NCI-H82 (cell line): ENCODE results near the gene TM2D3.

ENCODE experiments used
- DNase-seq: peaks from one replicate; lab custom pipeline; 2025; lab: John Stamatoyannopoulos, UW

Gene TM2D3, protein sequence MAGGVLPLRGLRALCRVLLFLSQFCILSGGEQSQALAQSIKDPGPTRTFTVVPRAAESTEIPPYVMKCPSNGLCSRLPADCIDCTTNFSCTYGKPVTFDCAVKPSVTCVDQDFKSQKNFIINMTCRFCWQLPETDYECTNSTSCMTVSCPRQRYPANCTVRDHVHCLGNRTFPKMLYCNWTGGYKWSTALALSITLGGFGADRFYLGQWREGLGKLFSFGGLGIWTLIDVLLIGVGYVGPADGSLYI

DNA sequence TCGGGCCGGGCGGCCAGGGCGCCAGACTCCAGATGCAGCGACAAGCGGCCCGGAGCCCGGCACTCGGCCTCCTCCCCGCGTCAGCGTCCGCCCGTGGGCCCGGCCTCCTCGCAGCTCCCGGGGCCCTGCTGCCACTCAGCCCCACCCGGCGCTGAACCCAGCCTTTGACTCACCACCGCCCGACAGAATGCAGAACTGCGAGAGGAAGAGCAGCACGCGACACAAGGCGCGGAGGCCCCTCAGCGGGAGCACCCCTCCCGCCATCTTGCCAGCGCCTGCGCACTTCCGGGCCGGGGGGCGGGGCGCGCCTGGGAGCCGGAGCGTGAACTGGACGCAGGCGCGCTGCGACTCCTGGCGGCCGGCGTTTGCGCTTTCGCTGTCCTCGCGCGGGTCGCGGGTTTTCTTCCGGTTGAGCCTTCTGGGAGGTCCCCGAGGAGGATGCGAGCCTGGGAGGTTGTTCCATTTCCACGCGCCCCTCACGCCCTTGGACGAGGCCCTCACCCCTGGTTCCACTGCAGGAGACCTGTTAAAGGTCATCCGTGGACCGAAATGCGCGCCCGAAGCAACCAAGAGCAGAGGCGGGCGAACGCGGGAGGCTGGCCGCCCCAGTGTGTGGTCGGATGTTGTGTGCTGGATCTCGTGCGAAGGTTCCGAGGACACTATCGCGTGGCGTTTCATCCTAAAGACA lies at the start of gene TM2D3:
TM2D3 (minus strand) TSS at position 284 of the 688 bp plus-strand sequence; CDS start at position 264, 20 bp downstream.
- DNase-seq, result peak; percentile 94

DNA sequence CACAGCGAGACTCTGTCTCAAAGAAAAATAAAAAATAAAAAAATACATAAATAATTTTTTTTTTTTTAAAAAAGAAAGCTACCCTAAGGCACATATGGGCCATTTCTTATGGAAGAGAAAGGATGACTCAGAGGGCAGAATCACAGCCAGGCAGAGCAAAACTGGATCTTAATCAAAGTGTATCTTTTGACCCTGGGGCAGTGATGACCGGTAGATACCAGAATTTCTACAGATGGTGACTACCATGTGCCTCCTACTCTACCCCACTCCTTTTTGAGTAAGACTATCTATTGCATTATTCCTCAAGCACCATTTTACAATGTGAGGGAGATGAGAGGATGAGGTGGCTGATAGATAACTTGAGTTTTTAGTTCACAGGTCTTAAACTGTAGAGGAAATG lies 46.1 kb upstream of the TM2D3 start:
- DNase-seq, result no peak

DNA sequence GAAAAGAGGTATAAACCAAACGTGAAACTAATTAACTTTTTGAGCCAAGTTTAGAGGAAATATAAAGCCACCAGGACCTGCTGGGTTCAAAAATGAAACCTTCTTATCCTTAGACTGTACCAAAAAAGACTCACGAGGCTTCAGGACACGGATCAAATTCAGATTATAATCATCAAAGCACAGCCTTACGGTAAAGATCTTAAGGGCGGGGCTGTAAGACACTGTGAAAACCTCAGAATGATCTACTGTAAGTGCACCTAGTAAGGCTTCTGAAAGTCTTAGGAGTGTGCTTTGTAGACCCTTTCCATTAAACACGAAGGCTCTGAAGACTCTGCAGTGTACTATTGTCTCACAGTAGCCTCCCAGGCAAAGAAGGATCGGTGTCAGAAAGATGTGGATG lies 45.3 kb upstream of the TM2D3 start:
- DNase-seq, result no peak

DNA sequence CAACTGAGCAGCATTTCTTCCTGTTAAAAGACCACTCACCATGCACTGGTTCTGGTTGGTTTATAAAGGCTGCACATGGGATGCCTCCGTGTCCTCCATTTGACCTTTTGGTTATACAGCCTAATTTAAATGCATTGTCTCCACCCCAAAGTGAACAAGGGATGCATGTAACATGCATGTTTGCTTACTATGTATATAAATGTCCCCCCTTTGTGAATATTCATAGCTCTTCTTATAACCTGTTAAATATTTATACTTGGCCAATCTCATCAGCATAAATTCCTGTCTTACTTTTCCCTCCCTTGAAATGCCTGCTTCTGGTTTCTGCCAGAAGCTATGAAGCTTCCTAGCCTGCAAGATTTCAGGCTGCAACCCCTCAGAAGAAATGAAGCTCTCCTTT lies 44.6 kb upstream of the TM2D3 start:
- no peak for DNase-seq

DNA sequence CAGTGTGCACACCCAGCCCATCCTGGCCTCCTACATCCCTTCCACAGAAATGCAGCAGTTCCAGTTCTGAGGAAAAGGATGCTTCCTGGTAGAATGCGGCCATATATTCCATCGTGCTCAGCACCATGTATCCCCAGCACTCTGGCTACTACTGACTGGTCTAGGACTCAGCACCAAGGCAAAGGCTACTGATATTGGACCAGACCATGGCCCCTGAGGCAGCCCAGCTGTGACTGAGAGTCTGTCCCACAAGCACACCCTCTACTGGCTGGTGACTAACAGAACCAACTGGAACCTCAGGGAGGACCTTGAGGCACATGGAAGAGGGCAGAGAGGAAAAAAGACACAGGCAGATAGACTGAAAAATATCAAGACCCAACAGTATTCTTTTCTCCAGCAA lies 42.1 kb upstream of the TM2D3 start:
- DNase-seq, result peak; percentile 18

DNA sequence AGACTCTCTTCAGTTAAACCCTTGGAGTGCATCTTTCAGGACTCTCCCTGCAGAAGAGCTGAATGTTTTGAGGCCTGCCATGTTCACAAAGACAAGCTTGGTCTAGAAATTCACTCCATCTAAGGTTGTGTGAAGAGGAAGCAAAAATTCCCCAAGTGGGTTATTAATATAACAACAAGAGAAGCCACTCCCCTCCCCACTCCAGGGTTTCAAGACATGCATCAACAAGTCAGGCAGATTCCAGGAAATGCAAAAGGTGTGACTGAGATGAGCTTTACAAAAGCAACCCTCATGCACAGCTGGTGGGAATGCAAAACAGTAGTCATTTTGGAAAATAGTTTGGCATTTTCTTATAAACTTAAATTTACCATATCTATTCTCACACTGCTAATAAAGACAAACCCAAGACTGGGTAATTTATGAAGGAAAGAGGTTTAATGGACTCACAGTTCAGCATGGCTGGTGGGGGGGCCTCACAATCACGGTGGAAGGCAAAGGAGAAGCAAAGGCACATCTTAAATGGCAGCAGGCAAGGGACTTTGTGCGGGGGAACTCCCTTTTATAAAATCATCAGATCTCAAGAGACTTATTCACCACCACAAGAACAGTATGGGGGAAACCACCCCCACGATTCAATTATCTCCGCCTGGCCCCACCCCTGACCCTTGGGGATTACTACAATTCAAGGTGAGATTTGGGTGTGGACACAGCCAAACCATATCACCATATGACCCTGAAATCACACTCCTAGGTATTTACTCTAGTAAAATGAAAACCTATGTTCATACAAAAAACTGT lies 40.8 kb upstream of the TM2D3 start:
- no peak for DNase-seq

DNA sequence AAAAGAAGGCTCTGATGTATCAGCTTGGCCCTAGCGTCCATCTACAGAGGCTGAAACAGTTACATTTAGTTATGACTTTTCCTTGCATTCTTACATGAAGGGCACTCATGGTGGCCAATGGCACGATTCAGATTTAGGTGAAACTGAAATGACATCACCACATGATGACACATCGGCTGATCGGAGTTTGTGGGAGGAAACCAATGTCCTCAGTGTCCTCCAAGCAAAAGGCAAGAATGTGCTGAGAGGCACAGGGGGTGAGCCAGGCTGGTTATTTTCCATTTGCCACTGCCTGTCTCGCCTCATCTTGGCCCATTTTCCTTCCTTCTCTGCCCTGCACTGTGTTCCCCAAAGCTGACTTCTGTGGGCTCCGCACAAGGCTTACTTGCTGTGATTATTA lies 37.7 kb upstream of the TM2D3 start:
- DNase-seq, result no peak

DNA sequence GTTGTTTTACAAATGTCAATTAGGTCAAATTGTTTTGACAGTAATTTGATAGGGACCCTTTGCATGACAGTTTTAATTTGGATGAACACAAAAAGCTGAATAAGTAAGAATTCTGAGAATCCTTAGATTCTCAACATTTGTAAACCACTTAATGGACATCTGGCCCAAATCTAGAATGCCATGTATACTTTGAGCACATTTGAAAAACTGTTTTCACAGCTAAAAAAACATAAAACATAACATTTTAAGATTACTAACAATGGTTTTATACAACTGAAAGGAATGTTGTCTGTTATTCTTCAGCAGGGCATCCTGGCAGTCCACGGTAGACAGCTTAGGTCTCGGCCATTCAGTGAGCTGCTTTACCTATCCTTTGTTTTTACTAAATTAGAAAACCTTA lies 34.5 kb upstream of the TM2D3 start:
- no peak for DNase-seq

DNA sequence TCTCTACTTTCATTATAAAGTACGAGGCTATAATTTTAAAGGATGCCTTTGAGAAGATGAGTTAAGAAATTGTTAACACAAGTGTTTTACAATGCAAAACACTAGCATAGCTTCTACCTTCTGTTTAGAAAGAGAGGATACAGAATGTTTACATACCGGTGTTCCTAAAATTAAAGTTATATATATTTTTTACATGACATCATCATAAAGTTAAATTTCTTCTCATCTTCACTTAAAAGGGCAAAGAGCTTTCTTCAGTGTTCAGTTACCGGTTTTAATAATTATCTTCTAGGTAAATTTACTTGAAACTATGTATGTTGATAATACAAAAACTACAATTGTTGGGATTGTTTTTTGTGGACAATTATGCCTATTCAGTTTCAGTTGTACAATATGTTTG lies 32.7 kb upstream of the TM2D3 start:
- no peak for DNase-seq

DNA sequence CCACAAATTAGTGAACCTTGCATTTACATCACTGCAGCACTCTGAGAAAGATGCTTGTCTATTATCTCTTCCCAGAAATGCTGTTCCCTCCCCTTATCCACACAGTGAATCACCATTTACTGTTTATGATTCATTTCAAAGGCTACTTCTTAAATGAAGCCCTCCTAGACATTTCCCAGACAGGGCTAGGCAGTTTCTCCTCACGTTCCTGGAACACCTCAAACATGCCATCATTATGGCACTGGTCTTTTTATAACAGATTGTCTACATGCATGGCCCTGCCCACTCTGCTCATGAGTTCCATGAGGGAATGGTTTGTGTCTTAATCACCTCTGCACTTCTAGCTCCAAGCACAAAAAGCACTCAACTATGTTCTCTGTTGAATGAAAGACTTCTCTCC lies 32.2 kb upstream of the TM2D3 start:
- no peak for DNase-seq

DNA sequence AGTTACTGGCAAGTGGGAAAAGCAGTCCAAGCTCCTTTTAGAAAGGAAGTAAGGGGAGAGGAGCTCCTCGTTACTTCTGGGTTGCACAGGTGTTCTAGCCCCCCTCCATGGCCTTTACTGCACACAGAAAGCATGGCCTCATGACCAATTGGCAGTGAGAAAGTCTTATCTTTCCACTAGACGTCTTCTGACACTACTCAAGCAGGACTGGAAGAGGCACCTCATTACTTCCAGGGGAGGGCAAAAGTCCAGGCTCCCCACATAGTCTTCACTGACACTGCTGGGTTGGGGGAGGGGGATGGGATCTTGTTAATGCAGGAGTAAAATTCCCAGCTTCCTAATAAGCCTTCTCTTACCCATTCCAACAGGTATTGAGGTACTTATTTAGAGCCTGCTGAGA lies 27.6 kb upstream of the TM2D3 start:
- DNase-seq, result no peak

DNA sequence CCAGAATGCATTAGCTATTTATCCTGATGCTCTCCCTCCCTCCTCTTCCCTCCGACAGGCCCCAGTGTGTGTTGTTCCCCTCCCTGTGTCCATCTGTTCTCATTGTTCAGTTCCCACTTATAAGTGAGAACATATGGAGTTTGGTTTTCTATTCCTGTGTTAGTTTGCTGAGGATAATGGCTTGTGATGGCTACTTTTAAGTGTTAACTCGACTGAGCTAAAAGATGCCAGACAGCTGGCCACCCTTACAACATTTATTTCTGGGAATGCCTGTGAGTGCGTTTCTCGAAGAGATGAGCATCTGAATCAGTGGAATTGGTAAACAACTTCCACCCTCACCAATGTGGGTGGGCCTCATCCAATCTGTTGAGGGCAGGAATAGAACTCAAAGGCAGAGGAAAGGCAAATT lies 24.7 kb upstream of the TM2D3 start:
- peak; percentile 93 for DNase-seq

DNA sequence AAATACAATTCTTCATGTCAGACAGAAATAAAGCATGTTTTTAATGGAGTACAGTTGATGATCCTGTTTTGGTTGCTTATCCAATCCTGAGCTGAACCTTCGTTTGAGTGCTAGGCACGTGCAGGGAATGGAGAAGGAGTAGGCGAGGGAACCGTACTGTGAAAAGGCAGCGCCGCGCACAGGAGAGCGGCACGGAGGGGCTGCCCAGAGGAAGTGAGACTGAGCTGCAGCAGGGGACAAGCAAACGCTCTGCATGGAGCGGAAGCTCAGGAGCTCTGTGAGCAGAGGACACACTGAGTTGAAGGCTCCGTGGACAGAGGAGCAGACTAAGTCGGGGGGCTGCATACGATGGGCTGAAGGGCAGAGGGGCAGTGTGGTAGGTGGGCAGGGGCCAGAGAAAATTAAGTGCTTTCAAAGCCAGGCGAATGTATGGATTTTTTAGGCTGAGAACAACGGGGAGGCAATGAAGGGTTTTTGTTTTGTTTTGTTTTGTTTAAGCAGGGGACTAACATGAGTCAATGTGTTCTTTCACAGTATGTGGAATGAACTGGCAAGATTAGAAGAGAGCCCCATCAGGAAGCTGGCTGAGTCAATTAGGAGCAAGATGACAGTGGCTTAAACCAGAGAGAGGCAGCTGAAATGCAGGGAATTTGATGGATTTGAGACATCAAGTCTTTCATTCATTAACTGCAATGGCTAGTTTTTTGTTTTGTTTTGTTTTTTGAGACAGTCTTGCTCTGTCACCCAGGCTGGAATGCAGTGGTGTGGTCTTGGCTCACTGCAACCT lies 23.8 kb upstream of the TM2D3 start:
- DNase-seq, result peak; percentile 57

DNA sequence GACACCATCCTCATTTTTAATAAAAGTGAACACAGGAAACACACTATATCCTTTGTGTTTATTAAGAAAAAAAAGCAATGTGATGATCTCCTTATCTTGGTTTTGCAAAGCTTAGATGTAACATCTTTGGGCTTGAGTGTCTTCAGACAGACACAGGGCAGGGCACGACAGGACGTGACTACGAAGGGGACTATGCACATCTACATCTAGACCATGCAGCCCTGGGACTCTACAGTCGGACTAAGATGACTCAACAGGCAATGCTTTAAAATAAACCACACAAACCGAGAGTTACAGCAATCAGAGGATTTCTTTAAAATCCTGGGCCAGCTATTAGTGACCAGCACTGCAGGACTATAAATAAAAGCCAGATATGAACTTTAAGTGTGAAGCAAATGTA lies 22.8 kb upstream of the TM2D3 start:
- DNase-seq, result no peak

DNA sequence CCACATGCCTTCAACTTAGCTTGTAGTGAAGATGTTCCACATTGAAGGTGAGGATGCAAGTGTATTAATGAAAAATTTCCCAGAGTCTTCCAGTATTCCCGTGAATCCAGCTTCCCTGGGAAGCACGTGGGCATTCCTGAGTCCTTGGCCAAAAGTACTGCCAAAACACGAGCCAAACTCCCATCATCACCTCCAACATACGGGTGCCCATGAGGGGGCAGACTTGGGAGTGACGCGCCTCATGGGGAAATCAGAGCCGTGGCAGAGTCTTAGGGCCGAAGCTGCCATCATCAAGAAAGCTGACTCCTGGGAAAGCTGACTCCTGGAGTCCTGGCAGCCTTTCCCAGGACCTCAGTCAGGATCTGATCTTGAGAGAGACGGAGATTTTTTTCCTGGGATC lies 20.1 kb upstream of the TM2D3 start:
- DNase-seq, result no peak

DNA sequence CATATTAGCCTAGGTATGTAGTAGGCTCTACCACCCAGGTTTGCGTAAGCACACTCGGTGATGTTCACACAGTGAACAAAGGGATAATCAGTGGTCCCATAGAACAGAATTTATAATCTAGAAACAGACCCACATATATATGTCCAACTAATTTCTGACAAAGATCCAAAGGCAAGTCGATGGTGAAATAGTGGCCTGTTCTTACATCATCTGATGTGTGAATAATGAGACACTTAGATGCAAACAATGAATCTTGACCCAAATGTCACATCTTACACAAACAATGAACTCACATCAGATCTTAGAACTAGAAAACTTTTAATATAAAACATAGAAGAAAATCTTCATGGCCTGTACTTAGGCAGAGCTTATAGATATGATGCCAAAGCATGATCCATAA lies 17.6 kb upstream of the TM2D3 start:
- no peak for DNase-seq

DNA sequence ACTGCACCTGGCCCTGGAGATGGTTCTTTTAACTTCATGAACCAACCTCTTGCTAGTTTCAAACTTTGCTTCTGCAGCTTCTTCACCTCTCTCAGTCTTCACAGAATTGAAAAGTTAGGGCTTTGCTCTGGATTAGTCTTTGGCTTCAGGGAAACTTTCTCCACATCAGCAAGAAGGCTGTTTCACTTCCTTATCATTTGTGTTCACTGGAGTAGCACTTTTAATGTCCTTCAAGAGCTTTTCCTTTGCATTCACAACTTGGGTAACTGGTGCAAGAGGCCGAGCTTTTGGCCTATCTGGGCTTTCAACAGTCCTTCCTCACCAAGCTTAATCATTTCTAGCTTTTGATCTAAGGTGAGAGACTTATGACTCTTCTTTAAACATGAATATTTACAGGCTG lies 15.7 kb upstream of the TM2D3 start:
- no peak for DNase-seq

DNA sequence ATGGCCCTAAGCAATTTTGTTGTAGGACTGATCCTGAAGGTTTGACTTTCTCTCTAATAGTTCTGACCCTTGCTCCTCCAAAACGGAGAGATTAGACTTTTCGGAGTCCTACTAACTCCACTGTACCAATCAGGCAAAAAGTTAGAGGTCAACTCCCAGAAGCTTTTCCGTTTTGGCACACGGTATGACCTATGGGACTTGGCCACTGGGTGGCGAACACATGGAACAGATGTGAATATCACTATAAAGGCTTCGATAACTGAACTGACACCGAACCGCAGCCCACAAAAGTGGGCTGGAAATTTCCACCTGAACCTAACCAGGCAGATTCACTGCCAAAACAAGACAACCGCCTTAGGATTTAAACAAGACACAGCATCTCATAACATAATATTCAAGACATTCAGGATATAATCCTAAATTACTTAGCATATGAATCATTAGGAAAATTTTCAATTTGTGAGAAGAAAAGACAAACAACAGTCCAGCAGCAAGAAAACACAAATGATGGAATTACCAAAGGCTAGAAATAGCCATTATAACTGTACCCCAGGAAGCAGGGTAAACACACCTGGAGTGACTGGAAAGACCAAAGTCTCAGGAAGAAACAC lies 12.2 kb upstream of the TM2D3 start:
- DNase-seq, result peak; percentile 45

DNA sequence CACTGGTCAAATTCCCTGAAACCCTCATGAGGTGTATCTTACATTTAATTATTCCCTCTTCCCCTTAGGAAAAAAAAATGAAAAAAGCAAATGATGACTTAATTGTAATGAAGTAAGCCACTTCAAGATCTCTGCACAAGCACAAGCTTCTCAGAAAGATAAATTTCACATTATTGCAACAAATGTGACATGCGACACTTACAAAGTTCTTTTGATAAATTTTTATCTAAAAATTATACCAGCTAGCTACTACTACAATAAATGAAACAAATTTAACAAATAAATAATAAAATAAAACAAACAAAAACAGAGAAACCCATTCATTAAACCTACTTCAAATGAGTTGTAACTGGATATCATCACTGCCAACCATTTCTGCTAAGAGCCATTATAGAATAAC lies 10.0 kb upstream of the TM2D3 start:
- no peak for DNase-seq

DNA sequence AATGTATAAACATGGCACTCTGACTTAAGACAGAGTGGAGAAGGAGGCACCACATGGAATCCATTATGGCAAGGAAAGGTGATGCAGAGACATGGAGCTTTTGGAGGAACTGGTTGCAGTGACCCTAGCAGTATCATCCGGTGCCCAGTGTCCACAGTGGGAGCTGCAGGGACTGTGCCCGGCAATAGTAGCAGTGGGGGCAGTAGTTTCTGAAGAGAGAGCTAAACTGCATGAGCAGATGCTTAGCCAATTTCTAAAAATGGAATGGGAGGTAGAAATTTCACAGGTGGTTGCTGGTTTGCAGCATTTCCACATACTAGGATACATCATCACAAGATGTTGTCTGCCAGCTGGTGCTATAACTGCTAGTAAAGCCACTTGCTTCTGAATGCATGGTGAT lies 7.8 kb upstream of the TM2D3 start:
- DNase-seq, result no peak

DNA sequence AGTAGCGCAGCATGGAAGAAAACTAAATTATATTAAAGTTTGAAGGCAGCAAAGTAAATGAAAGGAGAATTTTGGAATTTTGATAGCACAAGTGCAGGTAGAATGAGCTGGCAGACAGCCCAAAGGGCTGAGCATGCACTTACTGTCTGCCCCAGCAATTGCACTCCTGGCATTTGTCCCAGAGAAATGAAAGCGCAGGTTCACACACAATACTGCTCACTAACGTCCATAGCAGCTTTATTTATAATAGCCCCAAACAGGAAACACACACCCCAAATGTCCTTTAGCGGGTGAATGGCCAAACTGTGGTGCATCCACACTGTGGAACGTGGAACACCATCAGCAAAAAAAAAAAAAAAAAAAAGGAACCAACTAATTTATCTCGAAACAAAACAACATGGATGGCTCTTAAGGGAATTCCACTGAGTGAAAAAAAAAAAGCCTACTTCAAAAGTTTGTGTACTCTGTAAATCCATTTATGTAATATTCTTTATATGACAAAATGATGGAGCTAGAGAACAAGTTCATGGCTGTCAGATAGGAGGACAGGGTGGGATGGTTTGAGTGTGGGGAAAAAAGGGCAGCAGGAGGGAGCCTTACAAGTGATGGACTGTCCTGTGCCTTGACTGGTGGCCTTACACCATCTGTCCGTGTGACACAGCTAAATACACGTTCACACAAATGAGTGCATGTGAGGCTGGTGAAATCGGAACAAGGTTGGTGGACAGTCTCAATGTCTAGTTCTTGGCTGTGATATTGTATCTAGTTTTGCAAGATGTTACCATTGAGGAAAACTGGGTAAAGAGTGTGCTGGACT lies 6.0 kb upstream of the TM2D3 start:
- DNase-seq, result no peak
